ENCODE results near the gene PTPN3.

- TF ChIP-seq MAX (IDR thresholded peaks at IDR 0.05; ENCODE audit: low read depth), result no peak
- TF ChIP-seq CTCF (IDR thresholded peaks at IDR 0.05), result no peak
- TF ChIP-seq CHD2 (IDR thresholded peaks at IDR 0.05; ENCODE audit: low read length, partially characterized antibody), result no peak
- TF ChIP-seq GABPA (IDR thresholded peaks at IDR 0.05; ENCODE audit: low read depth), result no peak
- no peak for TF ChIP-seq MEF2A (IDR thresholded peaks at IDR 0.05; ENCODE audit: borderline replicate concordance, low read depth)
- no peak for TF ChIP-seq RAD21 (IDR thresholded peaks at IDR 0.05; ENCODE audit: low read length)
- TF ChIP-seq POLR2AphosphoS5 (IDR thresholded peaks at IDR 0.05; ENCODE audit: low read depth, low read length), result no peak
- no peak for TF ChIP-seq TAF1 (IDR thresholded peaks at IDR 0.05; ENCODE audit: borderline replicate concordance, low read depth, low read length)
- no peak for TF ChIP-seq NFIC (IDR thresholded peaks at IDR 0.05; ENCODE audit: borderline replicate concordance)
- TF ChIP-seq GATA2 (CRISPR knock-in tag; IDR thresholded peaks at IDR 0.05), result no peak
- TF ChIP-seq USF2 (IDR thresholded peaks at IDR 0.05; ENCODE audit: borderline replicate concordance, low read depth, low read length), result no peak
- TF ChIP-seq RCOR1 (IDR thresholded peaks at IDR 0.05; ENCODE audit: low read length), result no peak
- TF ChIP-seq TCF12 (IDR thresholded peaks at IDR 0.05), result no peak
Observed at GRCh38 chr9:109478665-109479380, 19.3 kb downstream of the PTPN3 start.
